DOHH2 (cell line): ENCODE measurements around the gene TCHP.

Experiments used
- H3F3A ChIP-seq: fragments of 200-600 bp; sonication (generic), shearing (Covaris generic); 2 replicates; pipeline ENCODE4 v1.6.0; 2016; ENCODE audit warnings: antibody characterized with exemption, mild to moderate bottlenecking; ENCODE audit not compliant: control insufficient read depth, insufficient read depth
- H3K27ac ChIP-seq: fragments of 200-600 bp; sonication (generic); 2 replicates; pipeline ENCODE4 v1.5.1; 2014; ENCODE audit warnings: low read depth, mild to moderate bottlenecking, low read length, moderate library complexity
- H3K27me3 ChIP-seq: fragments of 200-600 bp; sonication (generic); 2 replicates; pipeline ENCODE4 v1.6.1; 2014; ENCODE audit warnings: mild to moderate bottlenecking, low read length, mixed read lengths; ENCODE audit not compliant: control insufficient read depth
- H3K36me3 ChIP-seq: fragments of 200-600 bp; sonication (generic); 2 replicates; pipeline ENCODE4 v1.6.1; 2014; ENCODE audit warnings: mild to moderate bottlenecking, low read length, moderate library complexity, mixed read lengths; ENCODE audit not compliant: control insufficient read depth
- H3K4me1 ChIP-seq: fragments of 200-600 bp; sonication (generic); 2 replicates; pipeline ENCODE4 v1.6.1; 2014; ENCODE audit warnings: mild to moderate bottlenecking, low read length, mixed read lengths; ENCODE audit not compliant: control insufficient read depth
- H3K4me2 ChIP-seq: fragments of 200-600 bp; sonication (generic); 2 replicates; pipeline ENCODE4 v1.6.0; 2014; ENCODE audit warnings: mild to moderate bottlenecking, low read length, moderate library complexity
- H3K4me3 ChIP-seq: fragments of 200-600 bp; sonication (generic); 2 replicates; pipeline ENCODE4 v1.5.1; 2014; ENCODE audit warnings: mild to moderate bottlenecking, low read length, mixed read lengths
- H3K79me2 ChIP-seq: fragments of 200-600 bp; sonication (generic); 2 replicates; pipeline ENCODE4 v1.6.1; 2014; ENCODE audit warnings: mild to moderate bottlenecking, low read length, mixed read lengths; ENCODE audit not compliant: control insufficient read depth
- H3K9me2 ChIP-seq: fragments of 200-600 bp; sonication (generic); replicated peaks from 2 replicates; pipeline ENCODE4 v1.6.1; 2014; ENCODE audit warnings: mild to moderate bottlenecking, low read length, mixed read lengths; ENCODE audit not compliant: control insufficient read depth
- H3K9me3 ChIP-seq: fragments of 200-600 bp; sonication (generic); 2 replicates; pipeline ENCODE4 v1.6.1; 2014; ENCODE audit warnings: antibody characterized with exemption, low read length, mixed read lengths; ENCODE audit not compliant: control insufficient read depth, insufficient read depth
- H4K20me1 ChIP-seq: fragments of 200-600 bp; sonication (generic); 2 replicates; pipeline ENCODE4 v1.6.0; 2014; ENCODE audit warnings: low read depth, mild to moderate bottlenecking, antibody characterized with exemption, low read length, moderate library complexity; ENCODE audit not compliant: control insufficient read depth, insufficient read depth
- CTCF ChIP-seq: fragments of 200-600 bp; sonication (generic); IDR thresholded peaks from one replicate; pipeline ENCODE4 v1.5.1; 2014; ENCODE audit warnings: antibody characterized with exemption, mild to moderate bottlenecking, low read depth, low read length; ENCODE audit not compliant: poor library complexity, severe bottlenecking
- EZH2phosphoT487 ChIP-seq: fragments of 200-600 bp; sonication (generic); IDR thresholded peaks from 2 replicates; pipeline ENCODE4 v1.6.1; 2017; ENCODE audit warnings: borderline replicate concordance, mild to moderate bottlenecking, antibody characterized with exemption, low read length, moderate library complexity, mixed read lengths

Gene TCHP

GRCh38 chr12:109944561-109945359 lies 44.7 kb downstream of the TCHP start:
- no peaks in the 10 kb centered on the region for H3K27me3 ChIP-seq
- no peaks in the 10 kb centered on the region for H3K9me3 ChIP-seq
- H3K4me1 ChIP-seq = peaks cover 23% of the 10 kb centered on the region
- no peaks in the 10 kb centered on the region for H3K9me2 ChIP-seq
- H3K79me2 ChIP-seq = no peaks in the 10 kb centered on the region
- no peak overlapping the region for H3K27ac ChIP-seq
- no peaks in the 10 kb centered on the region for H4K20me1 ChIP-seq
- H3K4me2 ChIP-seq = no peak overlapping the region
- TF ChIP-seq CTCF (no peak), EZH2phosphoT487 (no peak)
- H3K36me3 ChIP-seq = peaks cover 71% of the 10 kb centered on the region
- no peak overlapping the region for H3K4me3 ChIP-seq
- H3F3A ChIP-seq = 0 out of 2 replicates have a peak, but pooled peaks cover 5% of the 10 kb centered on the region

GRCh38 chr12:109946505-109946904 lies 46.4 kb downstream of the TCHP start:
- TF ChIP-seq CTCF = no peak
- 0 out of 2 replicates have a peak, but pooled peaks cover 5% of the 10 kb centered on the region for H3F3A ChIP-seq
- H3K4me2 ChIP-seq = no peak overlapping the region
- H3K27me3 ChIP-seq = no peaks in the 10 kb centered on the region
- no peak overlapping the region for H3K4me3 ChIP-seq
- H3K9me2 ChIP-seq = no peaks in the 10 kb centered on the region
- peaks cover 79% of the 10 kb centered on the region for H3K36me3 ChIP-seq
- H3K27ac ChIP-seq = no peak overlapping the region
- no peaks in the 10 kb centered on the region for H3K9me3 ChIP-seq
- H3K4me1 ChIP-seq = peaks cover 23% of the 10 kb centered on the region
- no peaks in the 10 kb centered on the region for H3K79me2 ChIP-seq
- 0 out of 2 replicates have a peak, but pooled peaks cover 3% of the 10 kb centered on the region for H4K20me1 ChIP-seq

GRCh38 chr12:109946913-109947312 lies 46.8 kb downstream of the TCHP start:
- H3K36me3 ChIP-seq = peaks cover 83% of the 10 kb centered on the region
- H3K4me1 ChIP-seq = peaks cover 23% of the 10 kb centered on the region
- no peak overlapping the region for H3K4me3 ChIP-seq
- H3K9me2 ChIP-seq = no peaks in the 10 kb centered on the region
- H4K20me1 ChIP-seq = 0 out of 2 replicates have a peak, but pooled peaks cover 3% of the 10 kb centered on the region
- no peak for TF ChIP-seq CTCF
- no peak for TF ChIP-seq EZH2phosphoT487
- no peaks in the 10 kb centered on the region for H3K27me3 ChIP-seq
- H3K79me2 ChIP-seq = no peaks in the 10 kb centered on the region
- 0 out of 2 replicates have a peak, but pooled peaks cover 5% of the 10 kb centered on the region for H3F3A ChIP-seq
- H3K4me2 ChIP-seq = no peak overlapping the region
- no peak overlapping the region for H3K27ac ChIP-seq
- H3K9me3 ChIP-seq = no peaks in the 10 kb centered on the region
